A673 (cell line): ENCODE results near the gene WDR49. TPM values are rescaled to one million over a fixed set of nuclear protein-coding genes. Genes with fewer than 3 reads are reported as not detected.

Source experiments
- BruUV-seq: library from RNA; stranded (reverse); fragments of 400-500 nt; replicated peaks from 2 replicates; lab custom pipeline; 2021; lab: Mats Ljungman, UMichigan
- CTCF ChIA-PET: fragments of 300-600 bp; sonication (Branson Sonifier 250); formaldehyde crosslinking; loops from one replicate; lab custom pipeline; 2022; ENCODE audit warnings: antibody characterized with exemption; lab: Charles Lee
- POLR2A ChIA-PET: fragments of 300-600 bp; sonication (Branson Sonifier 250); formaldehyde crosslinking; loops from one replicate; lab custom pipeline; 2022; ENCODE audit warnings: antibody characterized with exemption; ENCODE audit not compliant: low non-redundant PET; lab: Charles Lee
- DNase-seq: peaks from one replicate; pipeline ENCODE4 v3.0.0-alpha.2; 2015; ENCODE audit warnings: low spot score
- H3K27ac ChIP-seq: fragments of 200-600 bp; sonication (generic); 2 replicates; pipeline ENCODE4 v1.5.1; 2016; ENCODE audit warnings: mixed run types, low read depth, mild to moderate bottlenecking, mixed read lengths, antibody characterized with exemption, low read length; ENCODE audit not compliant: poor library complexity, severe bottlenecking
- H3K27me3 ChIP-seq: fragments of 200-600 bp; sonication (generic); replicated peaks from 2 replicates; pipeline ENCODE4 v1.6.1; 2017; ENCODE audit warnings: mixed run types, low read depth, mild to moderate bottlenecking, mixed read lengths, antibody characterized with exemption, low read length; ENCODE audit not compliant: insufficient read depth, poor library complexity
- H3K36me3 ChIP-seq: fragments of 200-600 bp; sonication (generic); 2 replicates; pipeline ENCODE4 v1.6.1; 2016; ENCODE audit warnings: mixed run types, mild to moderate bottlenecking, mixed read lengths, antibody characterized with exemption, low read length; ENCODE audit not compliant: insufficient read depth, poor library complexity, severe bottlenecking
- H3K4me1 ChIP-seq: fragments of 200-600 bp; sonication (generic); 2 replicates; pipeline ENCODE4 v1.6.1; 2017; ENCODE audit warnings: mixed run types, mild to moderate bottlenecking, mixed read lengths, antibody characterized with exemption, low read length; ENCODE audit not compliant: insufficient read depth, poor library complexity, severe bottlenecking
- H3K4me3 ChIP-seq: fragments of 200-600 bp; sonication (generic); 2 replicates; pipeline ENCODE4 v1.5.1; 2016; ENCODE audit warnings: low read depth, mixed run types, mild to moderate bottlenecking, mixed read lengths, low read length; ENCODE audit not compliant: poor library complexity, severe bottlenecking
- H3K9me3 ChIP-seq: fragments of 200-600 bp; sonication (generic); 2 replicates; pipeline ENCODE4 v1.6.1; 2016; ENCODE audit warnings: mixed run types, low read depth, mild to moderate bottlenecking, mixed read lengths, antibody characterized with exemption, low read length; ENCODE audit not compliant: poor library complexity, severe bottlenecking
- CTCF ChIP-seq: fragments of 300-800, 200-600 bp; sonication (generic); conservative IDR thresholded peaks from 2 replicates; pipeline ENCODE4 v1.5.1; 2017; ENCODE audit warnings: low read depth, mild to moderate bottlenecking, antibody characterized with exemption, low read length, moderate library complexity, mixed read lengths
- EZH2 ChIP-seq: fragments of 200-600 bp; sonication (generic); IDR thresholded peaks from 2 replicates; pipeline ENCODE4 v1.6.1; 2017; ENCODE audit warnings: borderline replicate concordance, low read depth, mild to moderate bottlenecking, mixed read lengths, antibody characterized with exemption, low read length; ENCODE audit not compliant: poor library complexity, severe bottlenecking
- intact Hi-C: fragments of 100-400 bp; cut with micrococcal nuclease; formaldehyde crosslinking; loops from one replicate; pipeline ENCODE4 v1.10.0; 2022; ENCODE audit not compliant: unreplicated experiment
- total RNA-seq: library from RNA; stranded (reverse); gene quantifications from 2 replicates; pipeline ENCODE4 v1.2.3, GENCODE V29; 2021

WDR49 gene
- total RNA-seq, 1 experiment from 2014 or later = not detected

- POLR2A ChIA-PET = no interaction called here
- CTCF ChIA-PET = no interaction called here
- Histone ChIP-seq H3K9me3 (no peaks in the 10 kb centered on the region), H3K4me1 (peaks cover 11% of the 10 kb centered on the region), H3K36me3 (no peaks in the 10 kb centered on the region), H3K27ac (no peak overlapping the region), H3K4me3 (no peak overlapping the region), H3K27me3 (no peaks in the 10 kb centered on the region)
- no peak for DNase-seq
- no TSS peak for BruUV-seq
- TF ChIP-seq EZH2 = no peak
- TF ChIP-seq CTCF = no peak
- intact Hi-C loops = no loop called here
Measured at GRCh38 chr3:167653155-167653554, 587 bp downstream of the WDR49 start.

GRCh38 chr3:167651826-167652225 lies 1.9 kb downstream of the WDR49 start:
- no peaks in the 10 kb centered on the region for H3K27me3 ChIP-seq
- no peak overlapping the region for H3K4me3 ChIP-seq
- no peak overlapping the region for H3K27ac ChIP-seq
- no peaks in the 10 kb centered on the region for H3K9me3 ChIP-seq
- TF ChIP-seq EZH2 (no peak), CTCF (no peak)
- BruUV-seq = no TSS peak
- H3K4me1 ChIP-seq = peaks cover 11% of the 10 kb centered on the region
- ChIA-PET POLR2A (no interaction called here), CTCF (no interaction called here)
- DNase-seq = no peak
- intact Hi-C loops = no loop called here
- no peaks in the 10 kb centered on the region for H3K36me3 ChIP-seq

GRCh38 chr3:167650459-167650858 lies 3.3 kb downstream of the WDR49 start:
- H3K27ac ChIP-seq = no peak overlapping the region
- no peak for DNase-seq
- H3K36me3 ChIP-seq = no peaks in the 10 kb centered on the region
- CTCF ChIA-PET = no interaction called here
- H3K4me3 ChIP-seq = no peak overlapping the region
- H3K27me3 ChIP-seq = no peaks in the 10 kb centered on the region
- peaks cover 11% of the 10 kb centered on the region for H3K4me1 ChIP-seq
- BruUV-seq = no TSS peak
- H3K9me3 ChIP-seq = no peaks in the 10 kb centered on the region
- POLR2A ChIA-PET = no interaction called here
- intact Hi-C loops = no loop called here
- no peak for TF ChIP-seq CTCF
- TF ChIP-seq EZH2 = no peak
